Esophagus (tissue), 2 donors: ENCODE data around the gene TMPRSS11A. TPM values are rescaled to one million over a fixed set of nuclear protein-coding genes. Genes with fewer than 3 reads are reported as not detected.

Experiments used
- H3K27ac ChIP-seq, 2 donors: one replicate each; pipeline ENCODE4 v1.5.1; 2013; ENCODE audit warnings: low read depth in 2 of 2, mild to moderate bottlenecking in 2 of 2, inconsistent platforms in 1 of 2, low read length in 1 of 2, moderate library complexity in 1 of 2
- H3K27me3 ChIP-seq, 2 donors: one replicate each; pipeline ENCODE4 v1.6.1; 2013; ENCODE audit warnings: low read length in 2 of 2, control low read depth in 1 of 2, mild to moderate bottlenecking in 1 of 2; ENCODE audit not compliant: insufficient read depth in 2 of 2, control insufficient read depth in 1 of 2
- H3K36me3 ChIP-seq, 2 donors: one replicate each; pipeline ENCODE4 v1.6.1; 2013; ENCODE audit warnings: low read length in 1 of 2; ENCODE audit not compliant: control insufficient read depth in 2 of 2, insufficient read depth in 2 of 2
- H3K4me1 ChIP-seq, 2 donors: one replicate each; pipeline ENCODE4 v1.6.1; 2013; ENCODE audit warnings: low read length in 1 of 2; ENCODE audit not compliant: control insufficient read depth in 2 of 2, insufficient read depth in 2 of 2
- H3K4me3 ChIP-seq, 2 donors: one replicate each; pipeline ENCODE4 v1.5.1; 2013; ENCODE audit warnings: low read length in 2 of 2, mild to moderate bottlenecking in 2 of 2, low read depth in 1 of 2, moderate library complexity in 1 of 2
- H3K9me3 ChIP-seq, 2 donors: one replicate each; pipeline ENCODE4 v1.6.1; 2013; ENCODE audit warnings: mild to moderate bottlenecking in 2 of 2, low read depth in 1 of 2, low read length in 1 of 2, moderate library complexity in 1 of 2; ENCODE audit not compliant: control insufficient read depth in 2 of 2, insufficient read depth in 1 of 2
- WGBS, 2 donors: extraction: QIAGEN DNeasy Blood & Tissue Kit; methylation state at CpG; one replicate each; pipeline ENCODE4 v1.1.7; 2013; 5-methylcytosine and 5-hydroxymethylcytosine counted together
- polyA plus RNA-seq, 2 donors: library from polyadenylated mRNA; stranded (reverse); fragments of 200-250 nt; gene quantifications; one replicate each; pipeline ENCODE4 v1.2.3, GENCODE V29; 2013
- donor health status: healthy with polysubstance abuse.
- donor health status: Bipolar disorder and iron deficiency.

TMPRSS11A gene
- polyA plus RNA-seq, 2 donors: 57.7 to 64.5 TPM

DNA sequence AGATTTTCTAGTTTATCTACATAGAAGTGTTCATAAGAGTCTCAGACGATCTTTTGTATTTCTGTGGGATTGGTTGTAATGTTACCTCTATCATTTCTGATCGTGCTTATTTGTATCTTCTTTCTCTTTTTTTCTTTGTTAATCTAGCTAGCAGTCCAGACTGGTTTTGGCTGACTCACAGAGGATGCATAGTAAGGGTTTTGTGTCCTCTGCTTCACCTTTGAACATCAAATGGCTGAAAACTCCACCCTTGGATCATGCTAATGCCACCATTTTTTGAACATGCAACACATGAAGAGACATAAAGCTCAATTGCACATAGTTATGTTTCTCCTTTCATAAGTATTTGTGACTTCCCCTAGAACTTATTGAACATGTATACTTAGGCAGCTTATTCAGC, 22.8 kb downstream of the TMPRSS11A start:
- no peaks in the 10 kb centered on the region for H3K9me3 ChIP-seq
- H3K4me3 ChIP-seq: no peak overlapping the region
- H3K4me1 ChIP-seq: peaks cover 0 to 2% of the 10 kb centered on the region in 2 donors
- H3K27me3 ChIP-seq: no peaks in the 10 kb centered on the region
- no peaks in the 10 kb centered on the region for H3K36me3 ChIP-seq
- peak overlapping the region; percentile 82 to 84 for H3K27ac ChIP-seq
- WGBS, 2 donors: 60 to 62% methylated on average over 2 of the region's 2 CpGs

DNA sequence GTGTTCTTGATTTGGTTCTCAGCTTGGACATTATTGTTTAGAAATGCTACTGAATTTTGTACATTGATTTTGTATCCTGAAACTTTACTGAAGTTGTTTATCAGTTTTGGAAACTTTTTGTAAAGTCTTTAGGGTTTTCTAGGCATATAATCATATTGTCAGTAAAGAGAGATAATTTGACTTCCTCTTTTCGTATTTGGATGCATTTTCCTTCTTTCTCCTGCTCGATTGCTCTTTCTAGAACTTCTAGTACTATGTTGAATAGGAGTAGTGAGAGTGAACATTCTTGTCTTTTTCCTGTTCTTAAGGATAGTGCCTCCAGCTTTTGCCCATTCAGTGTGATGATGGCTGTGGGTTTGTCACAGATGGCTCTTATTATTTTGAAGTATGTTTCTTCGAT, 24.1 kb downstream of the TMPRSS11A start:
- H3K4me3 ChIP-seq: no peak overlapping the region
- 75 to 89% methylated on average over 3 of the region's 3 CpGs for WGBS, 2 donors
- H3K9me3 ChIP-seq: no peaks in the 10 kb centered on the region
- H3K36me3 ChIP-seq: no peaks in the 10 kb centered on the region
- H3K27me3 ChIP-seq: no peaks in the 10 kb centered on the region
- peaks cover 0 to 2% of the 10 kb centered on the region in 2 donors for H3K4me1 ChIP-seq
- no peak overlapping the region for H3K27ac ChIP-seq

DNA sequence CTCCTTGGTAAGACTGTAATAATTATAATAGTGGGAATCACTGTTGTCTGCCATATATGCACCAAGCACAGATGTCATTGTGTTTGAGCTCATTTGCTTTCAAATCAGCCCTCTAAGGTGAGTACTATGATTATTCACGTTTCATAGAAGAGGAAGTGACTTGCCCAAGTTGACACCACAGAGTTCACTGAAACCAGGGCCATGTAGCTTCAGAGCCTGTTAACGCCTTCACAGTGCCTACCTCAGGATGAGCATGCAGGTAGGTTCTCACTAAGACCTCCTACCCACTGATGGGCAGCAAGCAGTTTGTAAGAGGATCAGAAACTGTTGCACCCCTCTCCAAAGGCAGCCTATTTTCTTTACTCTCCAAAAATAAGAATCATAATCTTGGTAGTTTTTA, 27.4 kb downstream of the TMPRSS11A start:
- peaks cover 0 to 2% of the 10 kb centered on the region in 2 donors for H3K4me1 ChIP-seq
- no peaks in the 10 kb centered on the region for H3K9me3 ChIP-seq
- H3K4me3 ChIP-seq: no peak overlapping the region
- H3K27me3 ChIP-seq: no peaks in the 10 kb centered on the region
- H3K36me3 ChIP-seq: no peaks in the 10 kb centered on the region
- peak overlapping the region; percentile 47 to 76 for H3K27ac ChIP-seq
- 52 to 56% methylated on average over 2 of the region's 2 CpGs for WGBS, 2 donors

DNA sequence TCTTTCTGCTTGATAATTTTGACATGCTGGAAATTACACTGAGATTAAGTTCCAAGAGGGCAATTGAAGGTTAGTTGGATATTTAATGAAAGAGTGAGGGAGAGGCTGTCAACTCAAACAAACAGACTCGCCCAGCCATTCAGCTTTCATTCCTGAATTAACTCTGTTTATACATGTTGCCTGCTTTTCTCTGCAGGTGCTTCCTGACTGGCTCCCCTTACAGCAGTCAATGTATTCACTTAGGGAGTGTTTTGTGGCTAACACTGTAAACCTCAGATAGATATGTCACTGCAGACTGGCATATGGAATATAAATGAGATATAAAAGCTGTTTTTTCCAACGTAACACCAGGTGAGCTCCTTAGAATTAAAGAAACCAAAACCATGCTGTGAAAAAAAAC, 28.7 kb downstream of the TMPRSS11A start:
- peak overlapping the region in 1 of 2 donors; percentile 88 for H3K27ac ChIP-seq
- WGBS, 2 donors: 7 to 17% methylated on average over 2 of the region's 2 CpGs
- H3K27me3 ChIP-seq: no peaks in the 10 kb centered on the region
- H3K4me3 ChIP-seq: no peak overlapping the region
- no peaks in the 10 kb centered on the region for H3K36me3 ChIP-seq
- H3K9me3 ChIP-seq: no peaks in the 10 kb centered on the region
- no peaks in the 10 kb centered on the region for H3K4me1 ChIP-seq

DNA sequence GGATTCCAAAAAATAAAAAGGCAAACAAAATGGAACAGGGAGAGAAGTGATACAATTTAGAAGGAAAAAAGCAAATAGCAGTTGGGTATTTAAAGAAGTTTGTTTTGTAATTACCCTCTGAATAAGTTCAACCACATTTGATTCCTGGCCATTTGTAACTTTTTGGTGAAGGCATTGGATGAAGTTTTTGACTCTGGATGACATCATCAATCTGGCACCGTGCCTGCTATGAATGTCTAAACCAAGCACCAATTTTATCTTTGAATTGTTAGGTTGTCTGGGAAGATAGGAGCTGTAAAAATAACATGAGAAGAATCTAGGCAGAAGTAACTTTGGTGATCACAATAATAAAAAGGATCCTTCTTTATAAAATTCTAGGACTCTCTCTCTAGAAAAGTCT, 29.5 kb downstream of the TMPRSS11A start:
- peak overlapping the region in 1 of 2 donors; percentile 88 for H3K27ac ChIP-seq
- 29 to 30% methylated on average over 1 of the region's 1 CpG for WGBS, 2 donors

DNA sequence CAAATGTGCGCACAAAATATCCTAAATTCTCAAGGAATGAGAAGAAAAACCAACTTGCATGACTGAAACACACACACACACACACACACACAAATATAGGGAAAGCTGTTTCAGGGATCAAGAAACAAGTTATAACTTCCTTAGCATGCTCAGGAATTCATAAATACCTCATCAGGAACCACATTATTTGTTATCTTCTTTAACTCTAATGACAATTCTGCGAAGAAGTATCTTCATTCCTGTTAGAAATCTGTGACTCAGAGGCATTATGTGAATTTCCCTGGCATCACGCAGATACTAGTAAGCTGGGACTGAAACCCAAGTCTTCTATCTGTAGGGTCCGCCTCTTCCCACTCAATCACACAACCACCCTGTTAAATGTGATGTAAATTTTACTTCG, 30.3 kb downstream of the TMPRSS11A start:
- WGBS, 2 donors: 76 to 79% methylated on average over 5 of the region's 5 CpGs
- Histone ChIP-seq H3K4me3 (no peak overlapping the region), H3K4me1 (no peaks in the 10 kb centered on the region), H3K36me3 (no peaks in the 10 kb centered on the region), H3K27me3 (no peaks in the 10 kb centered on the region), H3K27ac (peak overlapping the region in 1 of 2 donors; percentile 78), H3K9me3 (no peaks in the 10 kb centered on the region)

More for the DNA sequence above, 29.5 kb downstream of the TMPRSS11A start:
- H3K36me3 ChIP-seq: no peaks in the 10 kb centered on the region
- no peaks in the 10 kb centered on the region for H3K4me1 ChIP-seq
- no peaks in the 10 kb centered on the region for H3K27me3 ChIP-seq
- no peak overlapping the region for H3K4me3 ChIP-seq
- H3K9me3 ChIP-seq: no peaks in the 10 kb centered on the region

DNA sequence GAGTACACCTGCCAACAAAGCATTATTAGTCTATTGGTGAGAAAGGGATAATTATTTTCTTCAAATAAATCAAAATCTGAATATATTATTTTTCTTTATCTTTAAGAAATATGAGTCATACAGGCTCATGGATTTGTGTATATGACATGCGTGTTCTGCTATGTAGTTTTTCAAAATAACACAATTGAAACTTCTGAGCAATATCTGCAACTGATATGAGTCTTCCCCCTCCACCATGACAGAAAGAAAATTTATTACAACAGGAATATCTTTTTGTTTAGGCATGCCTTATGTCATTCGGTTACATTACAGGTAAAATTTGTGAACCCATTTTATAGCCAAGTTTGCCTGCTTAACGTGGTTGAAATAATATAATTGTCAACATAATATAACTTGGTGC, 32.0 kb downstream of the TMPRSS11A start:
- peaks cover 5% of the 10 kb centered on the region in 2 donors for H3K36me3 ChIP-seq
- H3K9me3 ChIP-seq: peaks cover 2 to 4% of the 10 kb centered on the region in 2 donors
- H3K4me3 ChIP-seq: no peak overlapping the region
- H3K4me1 ChIP-seq: peaks cover 0 to 8% of the 10 kb centered on the region in 2 donors
- H3K27ac ChIP-seq: peak overlapping the region; percentile 23 to 49
- WGBS, 2 donors: 62 to 69% methylated on average over 3 of the region's 3 CpGs
- no peaks in the 10 kb centered on the region for H3K27me3 ChIP-seq

DNA sequence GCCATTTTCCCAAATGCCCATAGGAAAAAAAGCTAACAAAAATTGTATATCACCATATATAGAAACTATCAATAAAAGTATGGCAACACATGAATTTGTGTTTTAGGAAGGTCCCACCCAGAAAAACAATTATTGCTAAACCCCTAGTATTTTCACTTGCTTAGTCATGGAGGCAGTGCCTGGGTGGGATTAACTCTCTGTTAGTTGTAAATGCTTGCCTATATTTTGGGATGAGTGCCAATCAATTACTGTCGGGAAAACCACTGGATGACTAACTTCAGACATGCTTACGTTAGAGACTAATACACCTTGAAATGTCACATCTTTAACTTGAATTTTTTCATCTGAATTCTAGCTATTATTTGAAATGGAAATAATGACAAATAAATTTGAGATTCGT, 33.9 kb downstream of the TMPRSS11A start:
- no peak overlapping the region for H3K27ac ChIP-seq
- WGBS, 2 donors: 45 to 57% methylated on average over 3 of the region's 3 CpGs
- H3K36me3 ChIP-seq: peaks cover 5% of the 10 kb centered on the region in 2 donors
- peaks cover 0 to 8% of the 10 kb centered on the region in 2 donors for H3K4me1 ChIP-seq
- peaks cover 2 to 4% of the 10 kb centered on the region in 2 donors for H3K9me3 ChIP-seq
- no peak overlapping the region for H3K4me3 ChIP-seq
- no peaks in the 10 kb centered on the region for H3K27me3 ChIP-seq

DNA sequence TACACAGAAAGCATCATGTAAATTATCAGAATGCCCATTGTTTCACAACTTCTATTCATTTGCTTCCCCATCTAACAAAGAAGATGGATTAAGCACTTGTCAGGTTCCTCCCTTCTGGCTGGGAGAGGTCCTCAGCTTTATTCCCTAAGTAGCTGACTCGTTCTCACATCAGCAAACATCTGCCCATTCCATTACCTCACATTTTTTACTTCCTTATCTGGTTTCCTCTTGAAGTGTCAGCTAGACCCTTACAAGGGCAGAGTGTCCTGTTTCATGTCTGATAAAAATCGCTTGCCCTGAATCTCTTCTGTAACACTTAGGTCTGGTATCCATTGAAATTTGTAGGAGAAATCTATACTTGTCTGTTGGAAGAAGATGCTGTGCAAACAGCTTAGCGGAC, 34.7 kb downstream of the TMPRSS11A start:
- no peaks in the 10 kb centered on the region for H3K27me3 ChIP-seq
- H3K9me3 ChIP-seq: peaks cover 2 to 4% of the 10 kb centered on the region in 2 donors
- H3K36me3 ChIP-seq: peaks cover 5% of the 10 kb centered on the region in 2 donors
- H3K27ac ChIP-seq: peak overlapping the region; percentile 10 to 75
- H3K4me3 ChIP-seq: no peak overlapping the region
- 29 to 33% methylated on average over 3 of the region's 3 CpGs for whole genome bisulfite sequencing, 2 donors
- H3K4me1 ChIP-seq: peaks cover 0 to 8% of the 10 kb centered on the region in 2 donors

DNA sequence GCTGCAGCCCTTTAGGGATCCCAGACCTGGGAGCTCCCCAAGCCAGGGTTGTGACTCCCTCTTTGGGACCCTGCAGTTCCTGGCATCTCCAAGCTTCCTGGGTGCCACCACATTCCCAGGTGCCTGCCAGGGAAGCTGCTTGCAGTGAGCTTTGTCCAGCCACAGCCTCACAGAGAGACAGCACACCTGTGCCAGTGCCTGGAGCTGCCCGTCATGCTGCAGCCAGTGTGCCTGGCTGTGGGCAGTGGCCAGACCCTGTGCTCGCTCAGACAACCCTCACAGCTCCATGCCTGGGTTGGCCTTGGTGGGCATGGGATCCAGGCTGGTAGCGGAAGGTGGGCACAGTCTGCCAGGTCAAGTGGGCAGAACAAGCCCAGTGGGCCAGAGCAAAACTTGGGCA, 36.0 kb downstream of the TMPRSS11A start:
- Histone ChIP-seq H3K4me1 (peaks cover 0 to 8% of the 10 kb centered on the region in 2 donors), H3K27ac (peak overlapping the region; percentile 77 to 86), H3K4me3 (no peak overlapping the region), H3K36me3 (peaks cover 5% of the 10 kb centered on the region in 2 donors), H3K9me3 (peaks cover 2 to 4% of the 10 kb centered on the region in 2 donors), H3K27me3 (no peaks in the 10 kb centered on the region)
- 96 to 98% methylated on average over 3 of the region's 3 CpGs for WGBS, 2 donors
